A673 (cell line): ENCODE data around the gene EIF5AL1. TPM values are rescaled to one million over a fixed set of nuclear protein-coding genes. Genes with fewer than 3 reads are reported as not detected.

Experiments used
- BruUV-seq: library from RNA; stranded (reverse); fragments of 400-500 nt; replicated peaks from 2 replicates; lab custom pipeline; 2021; lab: Mats Ljungman, UMichigan
- CTCF ChIA-PET: fragments of 300-600 bp; sonication (Branson Sonifier 250); formaldehyde crosslinking; loops from one replicate; lab custom pipeline; 2022; ENCODE audit warnings: antibody characterized with exemption; lab: Charles Lee
- POLR2A ChIA-PET: fragments of 300-600 bp; sonication (Branson Sonifier 250); formaldehyde crosslinking; loops from one replicate; lab custom pipeline; 2022; ENCODE audit warnings: antibody characterized with exemption; ENCODE audit not compliant: low non-redundant PET; lab: Charles Lee
- DNase-seq: peaks from one replicate; pipeline ENCODE4 v3.0.0-alpha.2; 2015; ENCODE audit warnings: low spot score
- H3K27ac ChIP-seq: fragments of 200-600 bp; sonication (generic); 2 replicates; pipeline ENCODE4 v1.5.1; 2016; ENCODE audit warnings: mixed run types, low read depth, mild to moderate bottlenecking, mixed read lengths, antibody characterized with exemption, low read length; ENCODE audit not compliant: poor library complexity, severe bottlenecking
- H3K27me3 ChIP-seq: fragments of 200-600 bp; sonication (generic); replicated peaks from 2 replicates; pipeline ENCODE4 v1.6.1; 2017; ENCODE audit warnings: mixed run types, low read depth, mild to moderate bottlenecking, mixed read lengths, antibody characterized with exemption, low read length; ENCODE audit not compliant: insufficient read depth, poor library complexity
- H3K36me3 ChIP-seq: fragments of 200-600 bp; sonication (generic); 2 replicates; pipeline ENCODE4 v1.6.1; 2016; ENCODE audit warnings: mixed run types, mild to moderate bottlenecking, mixed read lengths, antibody characterized with exemption, low read length; ENCODE audit not compliant: insufficient read depth, poor library complexity, severe bottlenecking
- H3K4me1 ChIP-seq: fragments of 200-600 bp; sonication (generic); 2 replicates; pipeline ENCODE4 v1.6.1; 2017; ENCODE audit warnings: mixed run types, mild to moderate bottlenecking, mixed read lengths, antibody characterized with exemption, low read length; ENCODE audit not compliant: insufficient read depth, poor library complexity, severe bottlenecking
- H3K4me3 ChIP-seq: fragments of 200-600 bp; sonication (generic); 2 replicates; pipeline ENCODE4 v1.5.1; 2016; ENCODE audit warnings: low read depth, mixed run types, mild to moderate bottlenecking, mixed read lengths, low read length; ENCODE audit not compliant: poor library complexity, severe bottlenecking
- H3K9me3 ChIP-seq: fragments of 200-600 bp; sonication (generic); 2 replicates; pipeline ENCODE4 v1.6.1; 2016; ENCODE audit warnings: mixed run types, low read depth, mild to moderate bottlenecking, mixed read lengths, antibody characterized with exemption, low read length; ENCODE audit not compliant: poor library complexity, severe bottlenecking
- CTCF ChIP-seq: fragments of 300-800, 200-600 bp; sonication (generic); conservative IDR thresholded peaks from 2 replicates; pipeline ENCODE4 v1.5.1; 2017; ENCODE audit warnings: low read depth, mild to moderate bottlenecking, antibody characterized with exemption, low read length, moderate library complexity, mixed read lengths
- EZH2 ChIP-seq: fragments of 200-600 bp; sonication (generic); IDR thresholded peaks from 2 replicates; pipeline ENCODE4 v1.6.1; 2017; ENCODE audit warnings: borderline replicate concordance, low read depth, mild to moderate bottlenecking, mixed read lengths, antibody characterized with exemption, low read length; ENCODE audit not compliant: poor library complexity, severe bottlenecking
- intact Hi-C: fragments of 100-400 bp; cut with micrococcal nuclease; formaldehyde crosslinking; loops from one replicate; pipeline ENCODE4 v1.10.0; 2022; ENCODE audit not compliant: unreplicated experiment
- total RNA-seq: library from RNA; stranded (reverse); gene quantifications from 2 replicates; pipeline ENCODE4 v1.2.3, GENCODE V29; 2021

EIF5AL1 gene
- total RNA-seq, 1 experiment from 2014 or later, result 2.7 TPM

DNA sequence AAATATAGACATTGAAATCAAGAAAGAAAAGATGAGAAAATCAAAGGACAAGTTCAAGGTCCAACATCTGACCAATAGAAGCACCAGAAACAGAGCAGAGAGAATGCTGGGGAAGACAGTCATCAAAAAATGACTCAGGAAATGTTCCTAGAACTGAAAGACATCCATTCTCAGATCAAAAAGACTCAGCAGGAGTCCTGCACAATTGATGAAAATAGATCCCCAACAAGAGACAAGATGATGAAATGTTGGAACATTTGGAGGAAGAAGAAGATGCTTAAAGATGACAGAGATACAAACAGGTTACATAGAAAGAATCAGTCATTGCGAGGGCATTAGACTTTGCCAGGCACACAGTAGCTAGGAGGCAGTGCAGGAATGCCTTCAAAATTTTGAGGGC lies 30.0 kb upstream of the EIF5AL1 start:
- no peak overlapping the region for H3K4me3 ChIP-seq
- TF ChIP-seq CTCF, result no peak
- no peak overlapping the region for H3K27ac ChIP-seq
- ChIA-PET POLR2A (no interaction called here), CTCF (no interaction called here)
- no peaks in the 10 kb centered on the region for H3K9me3 ChIP-seq
- no peak for DNase-seq
- intact Hi-C loops, result no loop called here
- H3K27me3 ChIP-seq, result no peaks in the 10 kb centered on the region
- no TSS peak for BruUV-seq
- H3K36me3 ChIP-seq, result no peaks in the 10 kb centered on the region
- H3K4me1 ChIP-seq, result peaks cover 9% of the 10 kb centered on the region

DNA sequence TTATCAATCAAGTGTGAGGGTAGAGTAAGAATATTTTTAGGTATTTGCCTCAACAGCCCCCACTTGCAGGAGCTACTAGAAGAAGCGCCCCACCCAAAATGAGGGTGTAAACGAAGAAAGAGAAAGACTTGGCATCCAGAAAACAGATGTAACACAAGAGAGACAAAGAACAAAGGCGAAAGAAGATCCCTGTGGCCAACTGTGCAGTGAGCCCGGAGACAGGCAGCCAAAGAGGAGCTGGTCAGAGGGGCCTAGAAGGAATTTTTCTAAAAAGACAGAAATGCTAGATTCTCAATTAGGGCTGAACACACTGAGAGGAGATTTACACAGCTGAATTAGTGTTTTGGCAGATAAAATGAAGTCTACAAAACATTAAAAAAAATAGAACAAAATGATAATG lies 29.6 kb upstream of the EIF5AL1 start:
- H3K36me3 ChIP-seq, result no peaks in the 10 kb centered on the region
- no peaks in the 10 kb centered on the region for H3K9me3 ChIP-seq
- H3K4me3 ChIP-seq, result no peak overlapping the region
- CTCF ChIA-PET, result no interaction called here
- no peak for DNase-seq
- H3K4me1 ChIP-seq, result peaks cover 9% of the 10 kb centered on the region
- no TSS peak for BruUV-seq
- TF ChIP-seq EZH2, result no peak
- no peaks in the 10 kb centered on the region for H3K27me3 ChIP-seq
- H3K27ac ChIP-seq, result no peak overlapping the region
- POLR2A ChIA-PET, result no interaction called here
- intact Hi-C loops, result no loop called here

DNA sequence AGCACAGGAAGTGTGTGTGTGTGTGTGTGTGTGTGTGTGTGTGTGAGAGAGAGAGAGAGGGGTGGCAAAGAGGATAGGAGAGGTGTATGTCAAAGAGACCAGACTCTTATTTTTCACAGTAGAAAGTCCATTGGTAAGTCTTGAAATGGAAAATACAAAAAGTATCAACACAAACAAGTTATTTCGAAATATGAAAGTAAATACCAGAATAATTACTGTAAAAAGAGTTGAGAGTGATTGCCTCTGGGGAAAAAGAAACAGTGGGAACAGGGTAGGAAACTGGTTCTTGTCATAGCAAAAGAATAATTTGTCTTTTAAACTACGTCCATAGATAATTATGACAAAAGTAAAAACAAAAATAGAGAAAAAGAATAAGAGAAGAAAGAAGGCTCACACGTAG lies 29.0 kb upstream of the EIF5AL1 start:
- intact Hi-C loops, result no loop called here
- Histone ChIP-seq H3K9me3 (no peaks in the 10 kb centered on the region), H3K36me3 (no peaks in the 10 kb centered on the region), H3K27ac (no peak overlapping the region), H3K4me3 (no peak overlapping the region), H3K27me3 (no peaks in the 10 kb centered on the region), H3K4me1 (peaks cover 9% of the 10 kb centered on the region)
- ChIA-PET POLR2A (no interaction called here), CTCF (no interaction called here)
- no peak for TF ChIP-seq CTCF
- TF ChIP-seq EZH2, result no peak
- DNase-seq, result no peak
- no TSS peak for BruUV-seq

DNA sequence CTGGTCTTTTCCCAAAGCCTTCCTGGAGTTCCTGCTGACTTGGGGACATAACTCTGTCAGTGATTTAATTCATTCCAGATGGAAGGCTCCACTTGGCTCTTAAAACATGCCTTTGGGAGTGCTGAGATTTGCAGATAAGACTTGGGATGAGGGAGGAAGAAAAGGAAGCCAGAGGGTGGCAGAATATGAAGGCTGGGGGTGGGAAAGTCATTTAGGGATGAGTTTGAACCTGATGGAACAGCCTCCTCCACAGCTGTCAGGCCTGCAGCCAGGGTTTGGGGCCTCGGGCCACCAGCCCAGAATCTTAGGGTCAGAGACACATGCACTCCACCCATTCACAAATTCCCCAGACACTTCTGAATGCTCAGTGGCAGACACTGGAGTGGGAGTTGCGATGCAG lies 28.4 kb upstream of the EIF5AL1 start:
- no peaks in the 10 kb centered on the region for H3K9me3 ChIP-seq
- H3K27ac ChIP-seq, result no peak overlapping the region
- ChIA-PET POLR2A (no interaction called here), CTCF (no interaction called here)
- peaks cover 9% of the 10 kb centered on the region for H3K4me1 ChIP-seq
- no peaks in the 10 kb centered on the region for H3K36me3 ChIP-seq
- DNase-seq, result peak; percentile 42
- H3K4me3 ChIP-seq, result no peak overlapping the region
- TF ChIP-seq CTCF, result no peak
- no peak for TF ChIP-seq EZH2
- no TSS peak for BruUV-seq
- H3K27me3 ChIP-seq, result no peaks in the 10 kb centered on the region
- intact Hi-C loops, result no loop called here
